Panc1 (cell line): ENCODE measurements around the gene FAM177B. TPM values are rescaled to one million over a fixed set of nuclear protein-coding genes. Genes with fewer than 3 reads are reported as not detected.

ENCODE experiments used
- ATAC-seq: fragments of 200-7000 bp; cut with Tn5 transposase; 2 replicates; pipeline ENCODE4 v1.9.1; 2020; ENCODE audit warnings: mild to moderate bottlenecking, moderate library complexity
- BruUV-seq: library from RNA; stranded (reverse); fragments of 400-500 nt; replicated peaks from 2 replicates; lab custom pipeline; 2021; lab: Mats Ljungman, UMichigan
- CTCF ChIA-PET: fragments of 300-600 bp; sonication (Branson Sonifier 250); formaldehyde crosslinking; loops from one replicate; lab custom pipeline; 2022; ENCODE audit warnings: antibody characterized with exemption; lab: Charles Lee
- POLR2A ChIA-PET: fragments of 300-600 bp; sonication (Branson Sonifier 250); formaldehyde crosslinking; loops from one replicate; lab custom pipeline; 2022; ENCODE audit warnings: antibody characterized with exemption; lab: Charles Lee
- DNase-seq: peaks from one replicate; pipeline ENCODE4 v3.0.0-alpha.2; 2010; ENCODE audit warnings: low read depth, low spot score
- H3K27ac ChIP-seq: 2 replicates; pipeline ENCODE4 v1.5.1; 2011; ENCODE audit warnings: mild to moderate bottlenecking, low read length, inconsistent platforms
- H3K27me3 ChIP-seq: fragments of 200-500 bp; sonication (Bioruptor generic); 2 replicates; pipeline ENCODE4 v1.6.0; 2014; ENCODE audit warnings: low read length, inconsistent platforms; ENCODE audit not compliant: control insufficient read depth, insufficient read depth
- H3K36me3 ChIP-seq: fragments of 200-500 bp; sonication (Bioruptor generic); 2 replicates; pipeline ENCODE4 v1.5.1; 2014; ENCODE audit warnings: inconsistent platforms, mild to moderate bottlenecking, low read length, moderate library complexity; ENCODE audit not compliant: control insufficient read depth, insufficient read depth
- H3K4me1 ChIP-seq: 2 replicates; pipeline ENCODE4 v1.5.1; 2011; ENCODE audit warnings: inconsistent platforms, mild to moderate bottlenecking, low read length, moderate library complexity; ENCODE audit not compliant: control insufficient read depth, insufficient read depth
- H3K4me3 ChIP-seq, 2 experiments: 2 replicates each; pipeline ENCODE4 v1.5.1; 2011 to 2012; ENCODE audit warnings: low read depth in 2 of 2, low read length in 2 of 2, mild to moderate bottlenecking in 2 of 2, inconsistent platforms in 1 of 2, moderate library complexity in 1 of 2
- H3K9me3 ChIP-seq: fragments of 200-500 bp; sonication (Bioruptor generic); 2 replicates; pipeline ENCODE4 v1.5.1; 2014; ENCODE audit warnings: low read depth, mild to moderate bottlenecking, inconsistent platforms, low read length, moderate library complexity; ENCODE audit not compliant: control insufficient read depth, insufficient read depth
- CTCF ChIP-seq: fragments of 450-650 bp; IDR thresholded peaks from 2 replicates; pipeline ENCODE4 v1.5.1; 2017; ENCODE audit warnings: mild to moderate bottlenecking
- POLR2AphosphoS5 ChIP-seq: IDR thresholded peaks from 2 replicates; pipeline ENCODE4 v1.6.1; 2012; ENCODE audit warnings: mild to moderate bottlenecking, low read depth, low read length, moderate library complexity
- REST ChIP-seq, 2 experiments: IDR thresholded peaks; 2 replicates each; pipeline ENCODE4 v1.6.1; 2011 to 2012; ENCODE audit warnings: low read depth in 2 of 2, control low read depth in 1 of 2, low read length in 1 of 2, mild to moderate bottlenecking in 1 of 2, moderate library complexity in 1 of 2; ENCODE audit not compliant: insufficient read depth in 1 of 2
- SIN3A ChIP-seq: IDR thresholded peaks from 2 replicates; pipeline ENCODE4 v1.6.1; 2012; ENCODE audit warnings: low read depth, mild to moderate bottlenecking, low read length, moderate library complexity, borderline replicate concordance; ENCODE audit not compliant: insufficient read depth
- TCF7L2 ChIP-seq: IDR thresholded peaks from 2 replicates; pipeline ENCODE4 v1.6.1; 2011; ENCODE audit warnings: mild to moderate bottlenecking, low read depth, low read length, inconsistent platforms
- in situ Hi-C: cut with HindIII; loops from 2 replicates; pipeline ENCODE4 v1.10.0; 2016; ENCODE audit warnings: low sequenced_read_pairs, low pct_unique_long_range_greater_than_20kb
- intact Hi-C: fragments of 100-400 bp; cut with micrococcal nuclease; formaldehyde crosslinking; loops from one replicate; pipeline ENCODE4 v1.10.0; 2022; ENCODE audit not compliant: unreplicated experiment
- total RNA-seq: library from RNA; stranded (reverse); gene quantifications from one replicate; pipeline ENCODE4 v1.2.1, GENCODE V29; 2021; ENCODE audit not compliant: unreplicated experiment

FAM177B gene
- total RNA-seq, 1 experiment from 2014 or later: not detected

- ATAC-seq (no peak), DNase-seq (no peak)
- ChIA-PET POLR2A (no interaction called here), CTCF (no interaction called here)
- in situ Hi-C loops: loop anchor here (25.0 kb wide), 1 partner anchor 353 kb away; no protein-coding TSS in a partner anchor
- H3K27ac ChIP-seq: no peak overlapping the region
- no peaks in the 10 kb centered on the region; the same call in 1 of the 2 replicates for H3K4me1 ChIP-seq
- H3K27me3 ChIP-seq: no peaks in the 10 kb centered on the region
- no peak for TF ChIP-seq CTCF
- TF ChIP-seq SIN3A: no peak
- no peak for TF ChIP-seq TCF7L2
- TF ChIP-seq POLR2AphosphoS5: no peak
- no peak for TF ChIP-seq REST (IDR thresholded peaks at IDR 0.05; ENCODE audit: insufficient read depth in 1 of 2, low read depth in 2 of 2, low read length in 1 of 2)
- no peak overlapping the region for H3K4me3 ChIP-seq
- intact Hi-C loops: loop anchor here (5.0 kb wide), 1 partner anchor 348 kb away; no protein-coding TSS in a partner anchor
- no TSS peak for BruUV-seq
- peaks cover 38% of the 10 kb centered on the region for H3K36me3 ChIP-seq
- H3K9me3 ChIP-seq: no peaks in the 10 kb centered on the region
Measured at GRCh38 chr1:222734740-222735139, 2.3 kb upstream of the FAM177B start.

GRCh38 chr1:222736470-222736869, 532 bp upstream of the FAM177B start:
- Histone ChIP-seq H3K4me3 (no peak overlapping the region), H3K27ac (no peak overlapping the region), H3K27me3 (no peaks in the 10 kb centered on the region), H3K9me3 (no peaks in the 10 kb centered on the region), H3K4me1 (no peaks in the 10 kb centered on the region; the same call in 1 of the 2 replicates), H3K36me3 (peaks cover 25% of the 10 kb centered on the region)
- no TSS peak for BruUV-seq
- ChIA-PET CTCF (no interaction called here), POLR2A (no interaction called here)
- DNase-seq: no peak
- intact Hi-C loops (loop anchor here (5.0 kb wide), 1 partner anchor 346 kb away; no protein-coding TSS in a partner anchor), in situ Hi-C loops (loop anchor here (25.0 kb wide), 1 partner anchor 351 kb away; no protein-coding TSS in a partner anchor)
- no peak for ATAC-seq
- TF ChIP-seq CTCF (no peak), REST (IDR thresholded peaks at IDR 0.05; ENCODE audit: insufficient read depth in 1 of 2, low read depth in 2 of 2, low read length in 1 of 2) (no peak), SIN3A (no peak), TCF7L2 (no peak), POLR2AphosphoS5 (no peak)
